Left lung (tissue), 10 donors: ENCODE results near the gene PDF. TPM values are rescaled to one million over a fixed set of nuclear protein-coding genes. Genes with fewer than 3 reads are reported as not detected.

Experiments
- ATAC-seq: fragments of 200-7000 bp; cut with Tn5 transposase; one replicate; pipeline ENCODE4 v1.9.1; 2020; ENCODE audit warnings: moderate library complexity
- DNase-seq, 4 donors: peaks; one replicate each; pipeline ENCODE4 v3.0.0-alpha.2; 2013 to 2020
- H3K27ac ChIP-seq, 2 donors: fragments of 200-600 bp; sonication (generic) in 1 of 2; one replicate each; pipeline versions ENCODE4 v1.5.0 to v1.8.0; 2020 to 2021
- H3K27me3 ChIP-seq, 2 donors: fragments of 200-600 bp; sonication (generic) in 1 of 2; one replicate each; pipeline versions ENCODE4 v1.5.0 to v1.8.0; 2020 to 2021
- H3K36me3 ChIP-seq, 2 donors: fragments of 200-600 bp; sonication (generic) in 1 of 2; one replicate each; pipeline versions ENCODE4 v1.5.0 to v1.8.0; 2020 to 2021
- H3K4me1 ChIP-seq, 2 donors: fragments of 200-600 bp; one replicate each; pipeline ENCODE4 v1.8.0; 2021
- H3K4me3 ChIP-seq, 2 donors: fragments of 200-600 bp; sonication (generic) in 1 of 2; one replicate each; pipeline versions ENCODE4 v1.5.0 to v1.8.0; 2020 to 2021; ENCODE audit warnings: mild to moderate bottlenecking in 1 of 2
- H3K9me3 ChIP-seq, 2 donors: fragments of 200-600 bp; sonication (generic) in 1 of 2; one replicate each; pipeline versions ENCODE4 v1.5.0 to v1.8.0; 2020 to 2021
- CTCF ChIP-seq, 2 donors: fragments of 200-600 bp; sonication (generic) in 1 of 2; IDR thresholded peaks; one replicate each; pipeline versions ENCODE4 v1.5.0 to v1.8.0; 2021; ENCODE audit warnings: antibody characterized with exemption in 2 of 2
- intact Hi-C, 2 donors: fragments of 100-400 bp; cut with DNase I; formaldehyde crosslinking; loops; one replicate each; pipeline versions ENCODE4 v1.11.2 to v1.14.2; 2022
- polyA plus RNA-seq, 6 donors: library from polyadenylated mRNA; unstranded; fragments of 120-200 nt; gene quantifications; one replicate each; pipeline ENCODE4 v1.2.1, GENCODE V29; 2013; ENCODE audit not compliant: insufficient read length in 6 of 6
- total RNA-seq, 2 donors: library from RNA; stranded (reverse); fragmentation: NEBNext Ultra II Directional; extraction: Animal tissue kit (Norgen Biotek cat#: 25700); gene quantifications; one replicate each; pipeline ENCODE4 v1.2.1, GENCODE V29; 2021
- donor health status: DM: no; HTN: yes; CAD: no.
- donor health status: DM: no; HTN: no; CAD: no.

The PDF gene
- total and polyA plus RNA-seq, 8 donors: 2.0 to 16.3 (median 5.7) TPM

GRCh38 chr16:69344171-69344570, 13.8 kb upstream of the PDF start:
- no peak overlapping the region for H3K4me3 ChIP-seq
- DNase-seq (no peak), ATAC-seq (no peak)
- H3K36me3 ChIP-seq: peaks cover 0 to 50% of the 10 kb centered on the region in 2 donors
- no peak overlapping the region for H3K27ac ChIP-seq
- H3K27me3 ChIP-seq: no peaks in the 10 kb centered on the region
- TF ChIP-seq CTCF (IDR thresholded peaks at IDR 0.05): no peak
- H3K4me1 ChIP-seq: peaks cover 11 to 29% of the 10 kb centered on the region in 2 donors
- intact Hi-C loops: no loop called here
- H3K9me3 ChIP-seq: no peaks in the 10 kb centered on the region

GRCh38 chr16:69340095-69340644, 9.8 kb upstream of the PDF start:
- Histone ChIP-seq H3K36me3 (peaks cover 0 to 57% of the 10 kb centered on the region in 2 donors), H3K4me3 (peak overlapping the region; percentile 80 to 95), H3K9me3 (no peaks in the 10 kb centered on the region), H3K4me1 (peaks cover 23 to 39% of the 10 kb centered on the region in 2 donors), H3K27me3 (no peaks in the 10 kb centered on the region), H3K27ac (peak overlapping the region; percentile 83 to 97)
- DNase-seq (no peak), ATAC-seq (no peak)
- TF ChIP-seq CTCF (IDR thresholded peaks at IDR 0.05): no peak
- intact Hi-C loops: no loop called here

- Histone ChIP-seq H3K4me1 (peaks cover 23 to 39% of the 10 kb centered on the region in 2 donors), H3K4me3 (peak within 1 kb of the TSS; percentile 80 to 95), H3K36me3 (peaks cover 0 to 57% of the 10 kb centered on the region in 2 donors), H3K27ac (peak within 1 kb of the TSS; percentile 83 to 97), H3K27me3 (no peaks in the 10 kb centered on the region), H3K9me3 (no peaks in the 10 kb centered on the region)
- DNase-seq: peak; percentile 94 to 98 (median 96)
- peak; percentile 79 to 89 for TF ChIP-seq CTCF (IDR thresholded peaks at IDR 0.05)
- ATAC-seq: peak; percentile 99
- intact Hi-C loops: no loop called here
Observed at GRCh38 chr16:69339289-69340094, 9.1 kb upstream of the PDF start, which contains the start of the genes COG8 and NIP7. COG8 (minus strand) TSS chr16:69339564; CDS start chr16:69339552, 12 bp downstream. NIP7 (plus strand) TSS chr16:69339772; CDS start chr16:69339830, 58 bp downstream.

GRCh38 chr16:69338557-69339288, 8.3 kb upstream of the PDF start:
- Histone ChIP-seq H3K36me3 (peaks cover 0 to 57% of the 10 kb centered on the region in 2 donors), H3K9me3 (no peaks in the 10 kb centered on the region), H3K27me3 (no peaks in the 10 kb centered on the region), H3K4me3 (peak overlapping the region; percentile 80 to 95), H3K4me1 (peaks cover 23 to 39% of the 10 kb centered on the region in 2 donors), H3K27ac (peak overlapping the region; percentile 83 to 97)
- ATAC-seq (no peak), DNase-seq (peak in 1 of 4 donors; percentile 64)
- intact Hi-C loops: no loop called here
- no peak for TF ChIP-seq CTCF (IDR thresholded peaks at IDR 0.05)
